ENCODE results near the gene SLC23A3.

DNA sequence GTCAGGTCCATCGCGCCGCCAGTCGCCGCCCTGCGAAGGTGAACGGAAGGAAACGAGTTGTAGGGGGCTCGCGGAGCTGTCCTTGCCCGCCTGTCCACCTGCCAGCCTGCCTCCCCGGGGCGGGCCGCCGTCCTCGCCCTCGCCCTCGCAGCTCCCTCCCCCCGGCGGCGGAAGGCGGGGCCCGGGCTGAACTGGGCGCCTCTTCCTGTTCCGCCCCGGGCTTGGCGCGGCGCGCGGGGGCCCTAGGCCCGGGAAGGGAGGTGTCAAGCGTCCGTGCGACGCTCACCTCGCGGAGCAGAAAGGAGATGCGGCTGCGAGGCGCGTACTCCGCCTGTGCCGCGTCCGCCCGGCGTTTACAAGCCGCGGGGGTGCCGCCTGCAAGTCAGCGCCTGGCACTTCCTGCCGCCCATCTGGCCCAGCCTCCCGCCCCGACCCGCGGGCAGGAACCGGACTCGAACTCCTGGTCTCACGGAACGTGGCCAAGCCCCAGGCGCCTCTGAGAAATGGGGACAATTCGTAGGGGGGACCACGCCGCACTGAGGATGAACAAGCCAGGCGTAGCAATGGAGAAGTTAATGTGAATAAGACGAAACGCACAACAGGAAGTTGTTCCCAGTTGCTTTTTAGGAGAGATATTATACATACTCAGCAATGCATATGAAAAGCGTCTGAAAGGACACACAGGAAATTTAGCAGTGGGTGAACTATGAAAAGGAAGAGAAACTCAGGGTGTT, 7.2 kb upstream of the SLC23A3 start, which contains the start of gene CNPPD1:
- TF ChIP-seq CTCF (conservative IDR thresholded peaks at IDR 0.05; ENCODE audit: low read depth, low read length) (no peak), EZH2 (IDR thresholded peaks at IDR 0.05; ENCODE audit: low read length, unreplicated experiment) (no peak)
